ENCODE results near the gene RAP1A.

RAP1A gene

GRCh38 chr1:111577814-111578213, 41.8 kb upstream of the RAP1A start:
- Histone ChIP-seq H3K27me3 (replicated peaks) (no peaks in the 10 kb centered on the region), H3K36me3 (replicated peaks) (no peaks in the 10 kb centered on the region), H3K27ac (no peak overlapping the region), H3K4me3 (ENCODE audit: low read depth, low read length) (no peak overlapping the region)
- in situ Hi-C loops (cut with HindIII; ENCODE audit: low pct_ligation_motif_present, low sequenced_read_pairs), result no loop called here
- TF ChIP-seq CTCF (IDR thresholded peaks at IDR 0.05; ENCODE audit: low read depth, low read length, missing control alignments), result no peak
- DNase-seq, result no peak

GRCh38 chr1:111581166-111581565, 38.4 kb upstream of the RAP1A start:
- Histone ChIP-seq H3K4me3 (ENCODE audit: low read depth, low read length) (no peak overlapping the region), H3K27me3 (replicated peaks) (no peaks in the 10 kb centered on the region), H3K36me3 (replicated peaks) (no peaks in the 10 kb centered on the region), H3K27ac (no peak overlapping the region)
- in situ Hi-C loops (cut with HindIII; ENCODE audit: low pct_ligation_motif_present, low sequenced_read_pairs), result no loop called here
- no peak for TF ChIP-seq CTCF (IDR thresholded peaks at IDR 0.05; ENCODE audit: low read depth, low read length, missing control alignments)
- DNase-seq, result no peak

DNA sequence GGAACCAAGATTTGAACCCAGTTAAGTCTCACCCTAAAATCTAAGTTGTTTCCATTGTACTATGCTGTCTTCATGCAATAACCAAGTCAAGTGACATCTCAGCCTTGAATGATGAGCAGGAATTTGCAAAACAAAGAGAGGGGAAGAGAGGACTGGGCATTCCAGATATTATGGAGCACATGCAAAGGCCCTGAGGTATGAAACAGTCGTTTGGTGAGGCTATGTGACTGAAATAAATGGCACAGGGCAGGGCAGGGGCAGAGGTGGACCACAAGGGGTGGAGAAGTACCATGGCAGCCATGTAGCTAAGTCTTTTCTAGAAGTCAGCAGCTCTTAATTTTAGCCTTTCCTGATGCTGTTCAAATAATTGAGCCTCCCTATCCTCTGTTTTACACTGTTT, 37.6 kb upstream of the RAP1A start:
- no peak for DNase-seq
- Histone ChIP-seq H3K27ac (no peak overlapping the region), H3K36me3 (replicated peaks) (no peaks in the 10 kb centered on the region), H3K27me3 (replicated peaks) (no peaks in the 10 kb centered on the region), H3K4me3 (ENCODE audit: low read depth, low read length) (no peak overlapping the region)
- TF ChIP-seq CTCF (IDR thresholded peaks at IDR 0.05; ENCODE audit: low read depth, low read length, missing control alignments), result no peak
- in situ Hi-C loops (cut with HindIII; ENCODE audit: low pct_ligation_motif_present, low sequenced_read_pairs), result no loop called here

GRCh38 chr1:111582644-111583618, 36.7 kb upstream of the RAP1A start:
- DNase-seq, result no peak
- no peak for TF ChIP-seq CTCF (IDR thresholded peaks at IDR 0.05; ENCODE audit: low read depth, low read length, missing control alignments)
- H3K4me3 ChIP-seq (ENCODE audit: low read depth, low read length), result no peak overlapping the region
- H3K36me3 ChIP-seq (replicated peaks), result no peaks in the 10 kb centered on the region
- in situ Hi-C loops (cut with HindIII; ENCODE audit: low pct_ligation_motif_present, low sequenced_read_pairs), result no loop called here
- H3K27ac ChIP-seq, result no peak overlapping the region
- H3K27me3 ChIP-seq (replicated peaks), result no peaks in the 10 kb centered on the region

GRCh38 chr1:111585447-111586086, 34.0 kb upstream of the RAP1A start:
- DNase-seq, result no peak
- Histone ChIP-seq H3K4me3 (ENCODE audit: low read depth, low read length) (no peak overlapping the region), H3K27ac (no peak overlapping the region), H3K27me3 (replicated peaks) (no peaks in the 10 kb centered on the region), H3K36me3 (replicated peaks) (no peaks in the 10 kb centered on the region)
- in situ Hi-C loops (cut with HindIII; ENCODE audit: low pct_ligation_motif_present, low sequenced_read_pairs), result no loop called here
- no peak for TF ChIP-seq CTCF (IDR thresholded peaks at IDR 0.05; ENCODE audit: low read depth, low read length, missing control alignments)
